Inflammatory macrophage treated with lipopolysaccharide for 4 hours (primary cell): ENCODE measurements around the gene MPZL2.

Source experiments
- DNase-seq: peaks from one replicate; pipeline ENCODE4 v3.0.0-alpha.2; 2020

MPZL2 gene

GRCh38 chr11:118283037-118283636 lies 19.0 kb upstream of the MPZL2 start:
- no peak for DNase-seq

GRCh38 chr11:118282606-118283005 lies 18.5 kb upstream of the MPZL2 start:
- no peak for DNase-seq

- DNase-seq, result peak; percentile 35
Measured at GRCh38 chr11:118281284-118281683, 17.2 kb upstream of the MPZL2 start.

GRCh38 chr11:118277312-118277711 lies 13.2 kb upstream of the MPZL2 start:
- DNase-seq, result no peak

GRCh38 chr11:118276422-118276821 lies 12.3 kb upstream of the MPZL2 start:
- DNase-seq, result no peak

GRCh38 chr11:118275176-118275575 lies 11.1 kb upstream of the MPZL2 start:
- DNase-seq, result no peak

- DNase-seq, result no peak
Measured at GRCh38 chr11:118274186-118274585, 10.1 kb upstream of the MPZL2 start.

- no peak for DNase-seq
Measured at GRCh38 chr11:118272001-118272400, 7.9 kb upstream of the MPZL2 start.

- DNase-seq, result no peak
Measured at GRCh38 chr11:118267486-118267885, 3.4 kb upstream of the MPZL2 start.

- DNase-seq, result no peak
Measured at GRCh38 chr11:118265954-118266353, 1.9 kb upstream of the MPZL2 start.

GRCh38 chr11:118264569-118265465 lies 720 bp upstream of the MPZL2 start:
- no peak for DNase-seq

- DNase-seq, result no peak
Measured at GRCh38 chr11:118263112-118263511, 985 bp downstream of the MPZL2 start.

- DNase-seq, result no peak
Measured at GRCh38 chr11:118260353-118260752, 3.7 kb downstream of the MPZL2 start.

- no peak for DNase-seq
Measured at GRCh38 chr11:118259138-118259537, 5.0 kb downstream of the MPZL2 start.

- DNase-seq, result peak; percentile 23
Measured at GRCh38 chr11:118258410-118258809, 5.7 kb downstream of the MPZL2 start.

- DNase-seq, result peak; percentile 69
Measured at GRCh38 chr11:118252688-118253087, 11.4 kb downstream of the MPZL2 start.

- peak; percentile 64 for DNase-seq
Measured at GRCh38 chr11:118251858-118252652, 12.0 kb downstream of the MPZL2 start, which contains the start of gene MPZL3. Gene MPZL3, minus strand, starts transcription at chr11:118252365. Its CDS starts 71 bp downstream, at chr11:118252294.

GRCh38 chr11:118247041-118247440 lies 17.1 kb downstream of the MPZL2 start:
- DNase-seq, result no peak

GRCh38 chr11:118245936-118246562 lies 18.0 kb downstream of the MPZL2 start:
- no peak for DNase-seq

GRCh38 chr11:118243993-118244762 lies 19.9 kb downstream of the MPZL2 start:
- DNase-seq, result no peak

GRCh38 chr11:118243161-118243560 lies 20.9 kb downstream of the MPZL2 start:
- DNase-seq, result no peak

GRCh38 chr11:118241764-118242098 lies 22.4 kb downstream of the MPZL2 start:
- no peak for DNase-seq
